ENCODE results near the gene SEZ6L.

SEZ6L gene

GRCh38 chr22:26169315-26170111, at the start of gene SEZ6L:
SEZ6L (plus strand) TSS chr22:26169462; CDS start chr22:26169670, 208 bp downstream.
- TF ChIP-seq TAF1 (IDR thresholded peaks at IDR 0.05; ENCODE audit: low read depth) (no peak), YY1 (IDR thresholded peaks at IDR 0.05; ENCODE audit: low read depth) (no peak), EP300 (IDR thresholded peaks at IDR 0.05; ENCODE audit: borderline replicate concordance) (no peak), RAD21 (IDR thresholded peaks at IDR 0.05; ENCODE audit: low read depth) (no peak), USF1 (IDR thresholded peaks at IDR 0.05) (no peak), NFIC (IDR thresholded peaks at IDR 0.05) (no peak)

- no peak for TF ChIP-seq EP300 (IDR thresholded peaks at IDR 0.05; ENCODE audit: borderline replicate concordance)
- TF ChIP-seq REST (IDR thresholded peaks at IDR 0.05; ENCODE audit: low read depth), result no peak
- no peak for TF ChIP-seq YY1 (IDR thresholded peaks at IDR 0.05; ENCODE audit: low read depth)
- TF ChIP-seq TAF1 (IDR thresholded peaks at IDR 0.05; ENCODE audit: low read depth), result no peak
- no peak for TF ChIP-seq TEAD4 (IDR thresholded peaks at IDR 0.05)
- no peak for TF ChIP-seq TCF12 (IDR thresholded peaks at IDR 0.05; ENCODE audit: low read depth)
These were observed 46.3 kb upstream of the SEZ6L start for GRCh38 chr22:26122920-26123468.

GRCh38 chr22:26124991-26125725, 44.1 kb upstream of the SEZ6L start:
- TF ChIP-seq FOXM1 (IDR thresholded peaks at IDR 0.05; ENCODE audit: borderline replicate concordance, low read depth) (no peak), REST (IDR thresholded peaks at IDR 0.05; ENCODE audit: low read depth) (no peak), YY1 (IDR thresholded peaks at IDR 0.05; ENCODE audit: low read depth) (no peak), CEBPB (IDR thresholded peaks at IDR 0.05) (no peak), TAF1 (IDR thresholded peaks at IDR 0.05; ENCODE audit: low read depth) (no peak), NFIC (IDR thresholded peaks at IDR 0.05) (no peak), CREB1 (IDR thresholded peaks at IDR 0.05; ENCODE audit: low read depth) (no peak), RAD21 (IDR thresholded peaks at IDR 0.05; ENCODE audit: low read depth) (no peak), ZBTB7A (IDR thresholded peaks at IDR 0.05; ENCODE audit: low read depth) (no peak), EGR1 (IDR thresholded peaks at IDR 0.05) (no peak), TEAD4 (IDR thresholded peaks at IDR 0.05) (no peak), USF1 (IDR thresholded peaks at IDR 0.05) (no peak), TCF12 (IDR thresholded peaks at IDR 0.05; ENCODE audit: low read depth) (no peak), EP300 (IDR thresholded peaks at IDR 0.05; ENCODE audit: borderline replicate concordance) (no peak), MAX (IDR thresholded peaks at IDR 0.05) (no peak)

- TF ChIP-seq TEAD4 (IDR thresholded peaks at IDR 0.05) (no peak), REST (IDR thresholded peaks at IDR 0.05; ENCODE audit: low read depth) (no peak), TAF1 (IDR thresholded peaks at IDR 0.05; ENCODE audit: low read depth) (no peak), CEBPB (IDR thresholded peaks at IDR 0.05) (no peak), USF1 (IDR thresholded peaks at IDR 0.05) (no peak), NFIC (IDR thresholded peaks at IDR 0.05) (no peak)
These were observed 42.1 kb upstream of the SEZ6L start for GRCh38 chr22:26127126-26127525.
